Ovary (tissue), 3 donors: ENCODE data around the gene CYFIP1.

Experiments used
- EP300 ChIP-seq: sonication (generic); formaldehyde crosslinking; IDR thresholded peaks from one replicate; pipeline ENCODE4 v1.6.1; 2017; ENCODE audit warnings: antibody characterized with exemption
- POLR2A ChIP-seq: fragments of 450-650 bp; IDR thresholded peaks from one replicate; pipeline ENCODE4 v1.6.1; 2017; ENCODE audit warnings: antibody characterized with exemption, mild to moderate bottlenecking, moderate library complexity
- TF ChIP-seq, protein P1 (sequence below), 3 donors: fragments of 450-650 bp in 2 of 3; fragments of 200-600 bp in 1 of 3; IDR thresholded peaks; one replicate each; pipeline versions ENCODE4 v1.5.1 to v1.8.0; 2016 to 2022; ENCODE audit warnings: antibody characterized with exemption in 3 of 3, mild to moderate bottlenecking in 1 of 3
- donor health status: DM: no; HTN: no; CAD: no.

- TF ChIP-seq, protein P1, sequence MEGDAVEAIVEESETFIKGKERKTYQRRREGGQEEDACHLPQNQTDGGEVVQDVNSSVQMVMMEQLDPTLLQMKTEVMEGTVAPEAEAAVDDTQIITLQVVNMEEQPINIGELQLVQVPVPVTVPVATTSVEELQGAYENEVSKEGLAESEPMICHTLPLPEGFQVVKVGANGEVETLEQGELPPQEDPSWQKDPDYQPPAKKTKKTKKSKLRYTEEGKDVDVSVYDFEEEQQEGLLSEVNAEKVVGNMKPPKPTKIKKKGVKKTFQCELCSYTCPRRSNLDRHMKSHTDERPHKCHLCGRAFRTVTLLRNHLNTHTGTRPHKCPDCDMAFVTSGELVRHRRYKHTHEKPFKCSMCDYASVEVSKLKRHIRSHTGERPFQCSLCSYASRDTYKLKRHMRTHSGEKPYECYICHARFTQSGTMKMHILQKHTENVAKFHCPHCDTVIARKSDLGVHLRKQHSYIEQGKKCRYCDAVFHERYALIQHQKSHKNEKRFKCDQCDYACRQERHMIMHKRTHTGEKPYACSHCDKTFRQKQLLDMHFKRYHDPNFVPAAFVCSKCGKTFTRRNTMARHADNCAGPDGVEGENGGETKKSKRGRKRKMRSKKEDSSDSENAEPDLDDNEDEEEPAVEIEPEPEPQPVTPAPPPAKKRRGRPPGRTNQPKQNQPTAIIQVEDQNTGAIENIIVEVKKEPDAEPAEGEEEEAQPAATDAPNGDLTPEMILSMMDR (IDR thresholded peaks at IDR 0.05) = no peak
- TF ChIP-seq POLR2A (no peak), EP300 (no peak)
These were observed 29.2 kb downstream of the CYFIP1 start for GRCh38 chr15:22951031-22951380.
